RKO (cell line): Measurements from ENCODE around the gene TFPI.

Source experiments
- DNase-seq: peaks from one replicate; pipeline ENCODE4 v3.0.0-alpha.2; 2016; ENCODE audit warnings: low spot score

TFPI gene

DNA sequence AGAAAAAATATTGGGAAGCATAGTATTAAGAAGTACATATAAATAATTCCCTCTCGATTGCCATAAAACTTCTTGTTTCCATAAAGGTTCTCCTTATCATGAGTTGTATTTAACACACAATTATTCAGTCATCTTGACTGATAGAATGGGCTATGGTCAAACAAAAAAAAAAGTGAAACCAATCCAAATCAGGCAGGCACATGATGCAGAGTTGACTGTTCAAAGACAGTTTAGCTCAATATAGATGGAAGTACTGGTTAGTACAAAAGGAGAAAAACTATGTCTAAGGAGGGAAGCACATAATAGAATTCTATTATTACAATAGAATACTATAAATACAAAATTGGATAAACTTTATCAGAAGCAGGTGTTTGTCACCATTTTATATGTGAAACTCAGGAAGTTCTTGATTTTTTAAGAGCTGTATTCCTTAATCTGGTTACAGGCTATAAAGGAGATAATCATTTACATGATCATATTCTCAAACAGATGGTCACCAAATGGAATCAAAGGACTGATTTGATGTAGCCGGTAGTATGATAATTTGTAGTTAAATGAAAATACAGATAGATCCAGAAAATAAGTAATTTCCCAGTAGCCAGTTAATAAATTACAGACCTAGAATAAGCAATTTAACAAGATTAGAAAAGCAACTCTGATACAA lies 88.0 kb downstream of the TFPI start:
- DNase-seq: no peak

DNA sequence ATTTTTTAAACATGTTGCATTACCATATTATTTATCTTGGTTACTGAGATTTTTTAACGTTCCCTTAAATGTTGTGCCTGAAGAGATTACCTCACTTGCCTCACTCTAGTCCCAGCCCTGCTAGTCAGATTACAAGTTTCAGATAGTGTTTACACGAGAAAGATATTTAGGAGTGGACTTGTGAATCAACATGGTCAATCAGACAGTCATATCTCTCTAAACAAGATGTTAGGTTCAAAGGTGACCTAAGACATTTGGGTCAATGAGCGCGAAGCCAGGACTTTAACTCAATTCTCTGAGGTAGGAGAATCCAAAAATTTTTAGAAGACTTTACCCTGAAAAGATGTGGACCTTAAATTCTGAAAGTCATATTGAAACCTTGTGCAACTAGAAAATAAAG lies 91.4 kb downstream of the TFPI start:
- no peak for DNase-seq

DNA sequence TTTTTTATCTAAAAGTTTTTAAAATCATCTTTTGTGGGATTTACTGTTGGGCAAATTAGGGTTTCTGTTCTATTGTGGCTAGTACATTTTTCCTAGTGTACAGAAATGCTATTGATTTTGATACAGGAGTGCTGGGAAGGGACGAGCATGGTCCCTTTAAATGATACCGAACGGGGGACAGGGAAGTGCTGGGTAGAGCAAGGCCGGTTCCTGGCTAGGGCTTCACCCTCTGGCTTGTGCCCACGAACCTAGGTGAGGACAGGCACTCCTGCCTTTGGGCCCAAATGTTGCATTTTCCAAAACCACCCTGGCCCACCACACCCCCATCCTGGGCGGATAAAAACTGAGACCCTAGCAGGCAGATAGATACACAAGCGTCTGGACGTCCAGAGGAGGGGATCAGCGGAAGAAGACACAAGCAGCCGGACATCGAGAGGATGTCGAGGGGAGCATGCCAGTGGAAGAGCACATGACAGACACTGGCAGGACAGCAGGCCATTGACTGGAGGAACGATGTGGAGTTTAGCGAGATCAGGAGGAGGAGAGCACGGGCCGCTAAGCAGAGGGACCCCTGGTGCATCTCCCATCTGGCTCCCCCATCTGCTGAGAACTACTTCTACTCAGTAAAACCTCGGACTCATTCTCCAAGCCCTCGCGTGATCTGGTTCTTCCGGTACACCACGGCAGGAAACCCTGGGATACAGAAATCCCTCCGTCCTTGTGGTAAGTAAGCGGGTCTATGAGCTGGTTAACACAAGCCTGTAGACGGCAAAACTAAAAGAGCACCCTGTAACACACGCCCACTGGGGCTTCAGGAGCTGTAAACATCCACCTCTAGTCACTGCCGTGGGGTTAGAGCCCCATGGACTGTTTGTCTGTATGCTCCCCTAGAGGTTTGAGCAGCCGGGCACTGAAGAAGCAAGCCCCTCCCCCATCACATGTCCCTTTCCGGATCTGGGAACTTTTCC lies 92.7 kb downstream of the TFPI start:
- no peak for DNase-seq

DNA sequence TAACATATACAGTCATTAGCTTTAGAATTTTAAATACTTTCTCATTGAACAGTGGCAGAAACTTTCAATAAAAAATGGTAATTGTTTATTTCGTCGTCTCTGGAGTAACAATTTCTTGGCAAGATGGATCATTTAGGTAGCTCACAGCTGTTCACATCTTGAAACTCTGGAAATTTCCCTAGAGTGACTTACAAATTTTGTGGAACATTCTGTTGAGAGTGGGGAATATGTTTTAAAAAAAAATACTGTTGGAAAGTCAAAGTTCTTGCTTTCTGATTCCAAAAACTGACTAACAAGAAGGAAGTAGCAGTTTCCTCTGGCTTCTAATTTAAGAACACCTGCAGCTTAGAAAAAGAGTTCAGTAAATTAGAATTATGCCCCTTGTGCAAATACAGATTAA lies 95.0 kb downstream of the TFPI start:
- DNase-seq: no peak

DNA sequence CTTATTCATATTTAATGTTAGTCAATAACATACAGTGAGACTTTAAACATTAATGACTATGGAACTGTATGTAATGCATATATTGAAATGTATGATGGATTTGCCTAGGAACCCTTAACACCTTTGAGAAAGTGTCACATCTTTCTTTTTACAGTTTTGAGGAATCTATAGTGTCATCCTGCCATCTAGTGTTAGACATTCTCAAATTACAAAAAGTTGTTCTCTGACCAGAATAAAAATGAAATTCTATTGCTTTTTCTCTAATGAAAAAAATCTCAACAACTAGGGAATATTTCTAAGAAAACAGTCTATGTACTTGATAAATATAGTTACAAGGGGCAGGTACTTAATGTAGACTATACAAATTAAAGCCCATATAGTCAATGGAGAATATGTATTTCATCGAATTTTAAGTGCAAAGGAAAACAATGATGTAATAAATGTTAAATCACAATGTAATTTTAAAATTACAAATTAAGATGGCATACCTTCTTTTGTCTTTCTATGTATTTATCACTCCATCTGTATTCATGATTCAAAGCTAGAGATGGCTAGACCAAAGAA lies 101.1 kb downstream of the TFPI start:
- DNase-seq: peak; percentile 64

DNA sequence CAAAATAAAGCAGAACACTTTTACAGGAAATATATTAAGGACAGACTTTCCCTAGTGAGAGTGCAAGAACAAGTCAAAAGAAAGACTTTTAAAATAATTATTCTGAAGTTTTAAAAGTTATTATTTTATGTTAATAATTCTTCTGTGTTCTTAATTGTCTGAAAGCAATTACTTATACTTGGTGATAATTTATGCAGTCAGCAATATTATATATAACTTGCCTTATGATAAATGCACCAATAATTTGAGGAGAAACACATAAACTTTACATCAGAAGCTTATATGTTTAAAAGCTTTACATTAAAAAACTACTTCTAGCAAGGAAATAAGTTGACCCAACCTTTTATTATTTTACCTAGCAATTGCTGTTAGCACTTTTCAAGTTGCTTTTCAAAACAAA lies 102.7 kb downstream of the TFPI start:
- DNase-seq: no peak

DNA sequence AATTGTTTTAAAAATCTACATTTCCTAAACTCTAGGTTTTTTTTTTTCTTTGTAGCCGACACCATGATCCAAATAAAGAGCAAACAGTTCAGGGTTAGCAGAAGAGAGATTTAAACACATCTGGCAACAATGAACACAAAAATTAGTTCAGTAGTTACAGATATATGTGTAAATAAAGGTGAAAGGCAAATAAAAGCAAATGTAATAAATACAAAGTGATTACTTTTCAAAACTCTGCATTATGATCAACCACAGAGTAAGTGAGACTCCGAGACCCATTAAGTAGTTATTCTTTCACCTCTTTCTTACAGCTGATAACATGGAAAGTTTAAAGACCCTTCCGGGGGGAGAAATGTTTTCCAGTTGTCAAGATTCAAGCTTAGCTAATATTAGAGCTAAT lies 106.9 kb downstream of the TFPI start:
- DNase-seq: no peak

DNA sequence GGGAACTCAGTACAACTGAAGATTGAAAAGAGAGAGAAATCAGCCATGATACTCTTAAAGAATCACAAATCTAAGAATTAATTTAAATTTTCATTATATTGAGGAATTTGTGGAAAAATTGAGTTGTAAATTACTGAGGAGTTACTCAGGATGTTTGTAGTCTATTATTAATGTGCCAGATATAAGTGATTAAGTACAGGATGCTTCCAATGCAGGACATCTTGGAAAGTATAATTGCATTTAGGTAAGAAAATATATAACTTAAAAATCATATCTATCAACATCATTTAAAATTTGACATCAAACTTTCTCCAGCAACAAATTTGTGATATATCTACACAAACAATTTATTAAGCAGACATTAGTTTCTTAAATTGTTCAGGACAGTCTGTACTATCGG lies 107.5 kb downstream of the TFPI start:
- DNase-seq: no peak

DNA sequence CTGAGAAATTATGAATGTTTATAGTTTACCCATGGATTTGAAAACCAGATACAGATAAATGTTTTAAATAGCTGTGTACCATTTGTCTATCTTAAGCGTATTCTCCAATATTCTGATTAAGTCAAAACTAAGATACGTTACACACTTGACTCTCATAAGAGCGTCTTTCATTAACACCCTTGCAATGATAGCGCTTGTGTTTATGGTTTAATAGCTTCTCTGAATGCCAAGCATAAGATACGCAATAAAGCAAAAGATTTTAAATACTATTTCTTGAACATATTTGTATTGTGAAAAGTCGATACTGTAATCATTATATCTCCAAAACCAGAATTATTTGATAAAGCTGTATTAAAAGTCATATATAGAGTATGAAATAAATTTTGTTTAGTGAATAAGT lies 109.2 kb downstream of the TFPI start:
- DNase-seq: no peak

DNA sequence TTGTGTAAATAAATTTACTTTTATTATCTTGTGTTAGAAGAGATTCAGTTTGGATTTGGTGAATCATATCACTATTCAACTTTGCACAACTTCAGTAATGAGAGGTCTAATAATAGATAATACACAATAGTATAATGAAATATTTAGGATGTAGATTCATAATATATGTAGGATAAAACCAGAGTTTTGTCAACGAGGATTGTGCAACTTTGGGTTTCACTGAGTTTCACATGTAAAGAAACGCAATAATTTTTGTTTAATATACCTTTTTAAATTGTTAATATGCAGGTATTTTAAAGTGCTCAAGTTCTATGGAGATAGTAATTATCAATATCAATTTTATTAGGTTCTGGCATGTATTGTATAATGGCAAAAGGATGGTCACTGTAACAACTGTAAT lies 111.5 kb downstream of the TFPI start:
- no peak for DNase-seq

DNA sequence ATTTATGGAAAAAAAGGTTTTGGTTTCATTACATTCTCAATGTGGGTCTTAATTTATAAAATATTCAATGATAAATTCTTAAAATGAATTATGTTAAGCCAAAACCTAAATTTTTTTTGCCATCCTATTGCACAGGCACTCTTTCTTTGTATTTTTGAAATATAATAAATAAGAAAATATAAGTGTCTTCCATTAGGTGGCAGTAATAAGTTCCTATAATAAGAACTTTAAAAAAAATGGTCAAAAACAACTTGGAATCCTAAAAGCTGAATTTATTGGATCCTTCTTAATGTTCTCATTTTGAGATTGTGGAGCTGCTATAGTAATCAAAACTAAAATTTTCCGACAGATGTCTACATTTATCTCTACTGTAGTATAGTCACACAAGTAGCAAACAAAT lies 111.9 kb downstream of the TFPI start:
- DNase-seq: peak; percentile 60

DNA sequence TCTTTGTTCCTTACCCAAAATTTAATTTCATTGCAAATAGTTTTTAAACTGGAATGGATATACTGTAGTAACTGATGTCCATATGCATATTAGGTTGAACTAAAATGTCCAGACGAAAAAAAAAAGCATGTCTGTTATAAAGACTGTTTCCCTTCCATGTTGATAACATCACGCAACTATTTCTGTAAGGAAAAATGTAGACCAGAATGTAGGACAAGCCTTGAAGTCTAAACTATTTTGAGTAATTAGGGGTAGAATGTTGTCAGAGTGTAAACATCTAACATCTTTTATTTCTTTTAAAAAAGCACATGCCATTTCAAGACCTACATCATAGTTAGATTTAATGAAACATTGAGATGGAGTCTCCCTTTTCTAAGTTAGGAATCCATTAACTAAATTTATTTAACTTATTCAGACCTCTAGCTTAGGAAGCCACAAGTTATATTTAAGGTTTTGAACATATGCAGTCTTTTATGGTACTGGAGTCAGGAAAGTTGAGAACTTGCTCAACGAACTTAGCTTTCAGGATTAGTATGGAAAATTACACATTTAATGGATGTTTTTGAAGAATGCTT lies 114.0 kb downstream of the TFPI start:
- DNase-seq: no peak

DNA sequence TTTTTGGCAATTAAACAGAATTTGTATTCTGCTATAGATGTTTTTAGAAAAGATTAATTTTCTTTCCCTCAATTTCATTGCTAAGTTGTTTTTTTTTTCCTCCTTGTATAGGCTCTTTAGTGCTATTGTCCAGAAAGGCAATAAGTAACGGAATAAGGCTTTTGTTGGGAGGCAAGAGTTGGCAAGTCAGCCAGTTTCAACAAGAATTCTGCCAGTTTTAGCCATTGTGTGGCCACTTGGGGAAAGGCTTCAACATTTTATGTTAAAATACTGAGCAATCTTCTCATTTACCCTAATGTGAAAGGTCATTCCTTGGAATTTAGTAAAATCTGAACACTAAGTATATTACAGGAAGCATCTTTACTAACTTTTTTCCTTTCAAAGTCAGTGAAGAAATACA lies 115.8 kb downstream of the TFPI start:
- no peak for DNase-seq

DNA sequence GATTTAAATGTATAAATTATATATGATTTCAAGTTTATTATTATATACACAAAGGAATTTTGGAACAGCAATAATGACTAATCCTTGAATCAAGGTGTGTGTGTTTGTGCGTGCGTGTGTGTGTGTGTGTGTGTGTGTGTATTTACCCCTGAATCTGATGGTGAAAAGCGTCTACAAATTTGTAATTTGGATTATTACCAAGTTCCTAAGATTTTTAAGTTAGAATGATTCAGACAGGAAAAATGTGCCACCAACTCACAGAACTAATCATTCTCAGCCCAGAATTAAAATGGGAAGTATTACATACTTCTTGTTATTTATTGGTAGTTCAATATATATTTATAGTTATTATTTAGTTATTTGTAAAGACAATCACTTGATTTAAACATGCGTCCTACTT lies 118.5 kb downstream of the TFPI start:
- no peak for DNase-seq

DNA sequence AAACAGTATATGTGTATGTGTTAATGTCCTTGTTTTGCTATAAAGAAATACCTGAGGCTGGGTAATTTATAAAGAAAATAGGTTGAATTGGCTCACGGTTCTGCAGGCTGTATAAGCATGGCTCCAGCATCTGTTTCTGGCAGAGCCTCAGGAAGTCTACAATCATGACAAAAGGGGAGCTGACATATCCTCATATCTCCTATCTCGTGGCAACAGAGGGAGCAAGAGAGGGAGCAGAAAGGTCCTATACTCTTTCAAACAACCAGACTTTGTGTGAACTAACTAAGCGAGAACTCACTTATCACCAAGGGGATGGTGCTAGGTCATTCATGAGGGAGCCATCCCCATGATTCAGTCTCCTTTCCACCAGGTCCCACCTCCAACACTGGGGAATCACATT lies 119.2 kb downstream of the TFPI start:
- DNase-seq: no peak

DNA sequence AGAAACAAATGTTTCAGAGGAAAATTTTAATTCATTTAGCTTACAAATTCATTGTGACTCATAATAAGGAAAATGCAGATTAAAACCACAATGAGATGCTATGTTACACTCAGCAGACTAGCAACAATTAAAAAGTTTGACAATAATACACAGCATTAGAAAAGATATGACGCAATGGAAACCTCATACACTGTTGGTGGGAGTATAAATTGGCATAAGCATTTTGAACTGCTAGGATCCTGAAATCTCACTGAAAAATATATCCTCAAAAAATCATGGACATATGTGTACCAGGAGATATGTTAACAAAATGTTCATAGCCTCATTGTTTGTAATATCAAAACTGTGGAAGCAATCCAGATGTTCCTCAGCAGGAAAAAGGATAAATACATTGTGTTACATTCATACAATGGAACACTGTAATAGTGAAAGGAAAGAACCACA lies 119.9 kb downstream of the TFPI start:
- no peak for DNase-seq

DNA sequence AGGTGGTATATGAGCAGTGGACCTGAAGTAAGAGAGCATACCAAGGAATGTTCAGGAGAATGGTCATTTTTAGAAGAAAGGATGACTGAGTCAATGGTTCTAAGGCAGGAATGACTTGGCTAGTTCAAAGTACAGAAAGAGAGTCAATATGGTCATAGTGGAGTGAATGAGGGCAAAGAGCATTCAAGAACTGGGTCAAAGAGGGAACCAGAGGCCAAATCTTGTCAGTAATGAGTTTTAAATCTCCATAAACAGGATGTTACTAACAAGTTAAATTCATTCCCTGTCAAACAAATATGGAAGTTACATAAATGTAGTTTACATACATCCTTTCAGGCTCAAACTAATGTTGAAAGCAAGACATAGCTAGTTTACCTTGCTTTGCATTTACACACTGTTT lies 122.3 kb downstream of the TFPI start:
- no peak for DNase-seq

DNA sequence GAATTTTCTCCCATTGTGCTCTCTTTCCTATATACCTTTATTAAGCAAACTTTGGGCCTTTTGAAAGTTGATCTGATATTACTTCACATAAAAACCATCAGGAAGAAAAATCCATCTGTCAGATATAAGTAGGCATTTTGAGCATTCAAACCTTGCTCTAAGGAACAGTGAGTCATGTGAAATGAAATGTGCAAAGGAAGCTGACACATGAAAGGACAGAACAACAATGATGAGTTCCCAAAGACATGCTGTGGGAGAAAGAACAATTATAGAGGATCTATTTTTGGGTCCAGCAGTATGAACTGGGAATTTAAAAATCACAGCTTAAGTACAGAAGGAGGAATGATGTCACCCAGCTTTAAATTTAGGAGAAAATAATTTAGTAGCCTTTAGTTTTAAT lies 124.2 kb downstream of the TFPI start:
- peak; percentile 76 for DNase-seq

DNA sequence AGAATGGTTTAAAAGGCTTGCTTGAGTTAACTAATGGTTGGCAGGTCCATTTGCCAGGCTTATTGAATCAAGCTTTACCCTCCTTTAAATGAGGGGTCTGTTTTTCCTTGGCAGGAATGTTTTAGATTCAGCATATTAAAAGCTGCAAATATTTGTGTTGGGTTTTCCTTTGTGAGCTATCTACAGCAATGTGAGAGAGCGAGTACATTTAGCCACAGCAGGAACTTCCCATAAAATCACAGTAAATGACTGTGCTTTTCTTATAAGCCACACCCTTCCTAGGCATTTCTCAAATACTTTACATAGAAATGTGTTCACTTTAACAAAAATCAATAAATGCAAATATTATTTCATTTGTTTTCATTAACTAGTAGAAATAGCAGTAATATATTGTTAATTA lies 130.1 kb downstream of the TFPI start:
- no peak for DNase-seq

DNA sequence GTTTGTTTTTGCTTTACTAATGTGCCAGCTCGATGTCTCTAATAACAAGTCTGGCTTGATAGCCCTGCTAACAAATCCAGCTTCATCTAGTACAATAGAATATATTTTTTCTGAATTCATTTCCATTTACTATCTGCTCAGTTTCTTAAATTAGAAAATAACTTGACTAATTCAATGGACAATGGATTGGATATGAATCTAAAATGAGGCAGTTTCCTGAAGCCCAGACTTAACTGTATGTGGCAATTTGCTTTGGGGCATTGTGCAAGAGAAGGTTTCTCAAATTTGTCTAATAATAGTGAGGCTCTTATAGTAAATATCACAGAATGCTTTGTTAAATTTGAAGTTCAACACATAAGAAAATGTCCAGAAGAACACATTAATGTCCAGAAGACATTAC lies 132.0 kb downstream of the TFPI start:
- no peak for DNase-seq

DNA sequence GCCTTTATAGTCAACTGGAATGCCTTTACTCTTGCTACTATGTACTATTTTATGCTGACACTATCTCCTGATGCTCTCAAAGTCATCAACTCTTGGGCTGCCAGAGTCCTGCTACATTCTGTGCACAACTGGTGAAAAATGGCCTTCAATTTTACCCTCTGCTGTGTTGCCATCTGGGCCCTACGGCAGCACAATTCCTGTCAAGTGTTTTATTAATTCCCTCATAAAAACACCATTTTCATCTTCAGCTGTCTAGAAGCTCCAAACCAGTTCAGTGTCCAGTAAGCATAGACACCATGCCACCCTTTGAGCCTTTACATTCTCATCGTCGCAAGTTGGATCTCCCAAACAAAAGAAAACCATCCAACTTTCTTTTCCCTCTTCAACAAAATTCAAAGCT lies 132.7 kb downstream of the TFPI start:
- no peak for DNase-seq

DNA sequence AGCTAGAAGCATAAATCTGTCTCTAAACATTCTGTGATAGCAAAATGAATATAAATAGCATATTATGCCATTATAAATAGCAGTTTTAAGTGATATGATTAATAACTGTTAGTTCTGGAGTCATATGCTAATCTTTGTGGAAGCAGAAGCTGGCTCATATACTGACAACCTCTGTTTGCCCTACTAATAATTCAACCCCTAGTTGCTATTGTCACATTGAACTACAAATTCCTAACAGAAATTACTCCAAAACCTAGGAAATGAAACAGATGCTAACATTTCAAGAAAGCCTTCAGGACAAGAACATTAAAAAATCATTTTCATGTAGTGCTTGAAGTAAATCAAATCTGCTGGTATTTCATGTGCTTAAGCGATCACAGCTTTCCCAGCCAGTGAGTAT lies 134.4 kb downstream of the TFPI start:
- no peak for DNase-seq

DNA sequence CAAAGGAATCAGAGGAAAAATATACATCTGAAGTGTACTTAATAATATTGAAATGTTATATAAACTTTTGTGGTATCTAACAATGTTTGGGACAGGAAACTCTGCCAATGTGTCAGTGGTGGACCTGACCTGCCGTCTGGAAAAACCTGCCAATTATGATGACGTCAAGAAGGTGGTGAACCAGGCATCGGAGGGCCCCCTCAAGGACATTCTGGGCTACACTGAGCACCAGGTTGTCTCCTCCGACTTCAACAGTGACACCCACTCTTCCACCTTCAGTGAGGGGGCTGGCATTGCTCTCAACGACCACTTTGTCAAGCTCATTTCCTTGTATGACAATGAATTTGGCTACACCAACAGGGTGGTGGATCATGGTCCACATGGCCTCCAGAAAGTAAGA lies 138.8 kb downstream of the TFPI start:
- DNase-seq: no peak
